GM12878 (cell line): ENCODE data around the gene CCN2. TPM values are rescaled to one million over a fixed set of nuclear protein-coding genes. Genes with fewer than 3 reads are reported as not detected.

ENCODE experiments used
- ATAC-seq: fragments of 200-7000 bp; cut with Tn5 transposase; 3 replicates; pipeline ENCODE4 v1.9.1; 2020; ENCODE audit warnings: mild to moderate bottlenecking, moderate library complexity
- BruUV-seq: library from RNA; stranded (reverse); fragments of 400-500 nt; replicated peaks from 2 replicates; lab custom pipeline; 2021; lab: Mats Ljungman, UMichigan
- CTCF ChIA-PET: fragments of 300-600 bp; sonication (Branson Sonifier 250); formaldehyde crosslinking; extraction: SDS; loops from one replicate; lab custom pipeline; 2021; ENCODE audit warnings: inconsistent platforms; lab: Yijun Ruan, JAX
- POLR2A ChIA-PET: fragments of 350-600 bp; formaldehyde crosslinking; extraction: SDS; loops from one replicate; lab custom pipeline; 2021; ENCODE audit warnings: inconsistent platforms; lab: Charles Lee
- RAD21 ChIA-PET: fragments of 300-600 bp; sonication (Branson Sonifier 250); formaldehyde crosslinking; loops from one replicate; lab custom pipeline; 2023; ENCODE audit warnings: antibody characterized with exemption; ENCODE audit not compliant: unreplicated experiment; lab: Charles Lee
- SMC1A ChIA-PET: fragments of 300-600 bp; sonication (Branson Sonifier 250); formaldehyde crosslinking; loops from one replicate; lab custom pipeline; 2023; ENCODE audit not compliant: unreplicated experiment, uncharacterized antibody; lab: Charles Lee
- DNase-seq: peaks from one replicate; pipeline ENCODE4 v3.0.0-alpha.2; 2011; ENCODE audit warnings: low read depth, low spot score
- FAIRE-seq: peaks from 3 replicates; lab custom pipeline; 2011; peaks lifted over from hg19 to GRCh38; lab: Jason Lieb, UNC
- H2AFZ ChIP-seq: 2 replicates; pipeline ENCODE4 v1.6.0; 2011; ENCODE audit warnings: low read depth, low read length, control low read depth; ENCODE audit not compliant: control insufficient read depth
- H3K27ac ChIP-seq: 2 replicates; pipeline ENCODE4 v1.5.1; 2011; ENCODE audit warnings: control low read depth; ENCODE audit not compliant: control insufficient read depth, insufficient read depth
- H3K27me3 ChIP-seq, 2 experiments: replicated peaks in 1 of 2; 2 replicates each; pipeline versions ENCODE4 v1.6.0 to v1.6.1; 2011; ENCODE audit warnings: low read length in 1 of 2; ENCODE audit not compliant: control insufficient read depth in 2 of 2, insufficient read depth in 2 of 2
- H3K36me3 ChIP-seq, 2 experiments: 2 replicates each; pipeline ENCODE4 v1.5.1; 2011; ENCODE audit warnings: low read length in 1 of 2; ENCODE audit not compliant: control insufficient read depth in 2 of 2, insufficient read depth in 2 of 2
- H3K4me1 ChIP-seq: 2 replicates; pipeline ENCODE4 v1.6.1; 2011; ENCODE audit warnings: mild to moderate bottlenecking, low read length, moderate library complexity, mixed read lengths; ENCODE audit not compliant: control insufficient read depth, insufficient read depth
- H3K4me2 ChIP-seq: 2 replicates; pipeline ENCODE4 v1.6.0; 2011; ENCODE audit warnings: control low read depth; ENCODE audit not compliant: control insufficient read depth, insufficient read depth
- H3K4me3 ChIP-seq: fragments of 200-600 bp; sonication (generic); 2 replicates; pipeline ENCODE4 v1.5.1; 2016
- H3K79me2 ChIP-seq: 2 replicates; pipeline ENCODE4 v1.6.0; 2011; ENCODE audit warnings: low read length; ENCODE audit not compliant: control insufficient read depth, insufficient read depth
- H3K9ac ChIP-seq: 2 replicates; pipeline ENCODE4 v1.8.0; 2011; ENCODE audit warnings: low read length, control low read depth, mixed read lengths; ENCODE audit not compliant: control insufficient read depth, insufficient read depth
- H3K9me3 ChIP-seq: replicated peaks from 3 replicates; pipeline ENCODE4 v1.5.1; 2011; ENCODE audit warnings: mild to moderate bottlenecking, low read length; ENCODE audit not compliant: control insufficient read depth, insufficient read depth
- H4K20me1 ChIP-seq: 2 replicates; pipeline ENCODE4 v1.6.0; 2011; ENCODE audit not compliant: control insufficient read depth, insufficient read depth
- CTCF ChIP-seq, 3 experiments: IDR thresholded peaks in 2 of 3; conservative IDR thresholded peaks in 1 of 3; 2 replicates each; pipeline ENCODE4 v1.5.1; 2011; ENCODE audit warnings: low read depth in 3 of 3, low read length in 3 of 3, mild to moderate bottlenecking in 3 of 3, control low read depth in 2 of 3, moderate library complexity in 2 of 3, inconsistent platforms in 1 of 3, mixed read lengths in 1 of 3; ENCODE audit not compliant: control insufficient read depth in 2 of 3, insufficient read depth in 1 of 3; ENCODE audit errors: extremely low read depth in 1 of 3
- NFYB ChIP-seq: IDR thresholded peaks from 2 replicates; pipeline ENCODE4 v1.6.1; 2011; ENCODE audit warnings: low read depth, mild to moderate bottlenecking, low read length, improper control_type of control experiment, moderate library complexity; ENCODE audit not compliant: insufficient read depth
- RAD21 ChIP-seq: IDR thresholded peaks from 2 replicates; pipeline ENCODE4 v1.6.1; 2011; ENCODE audit warnings: mild to moderate bottlenecking, low read depth, low read length, moderate library complexity; ENCODE audit not compliant: insufficient read depth
- RBBP5 ChIP-seq: fragments of 200-600 bp; sonication (generic); conservative IDR thresholded peaks from 2 replicates; pipeline ENCODE4 v1.6.1; 2016
- TCF3 ChIP-seq: IDR thresholded peaks from 2 replicates; pipeline ENCODE4 v1.6.1; 2012; ENCODE audit warnings: low read depth, mild to moderate bottlenecking, low read length, borderline replicate concordance; ENCODE audit not compliant: insufficient read depth
- ZBTB40 ChIP-seq: fragments of 450-650 bp; IDR thresholded peaks from 2 replicates; pipeline ENCODE4 v1.6.1; 2016; ENCODE audit warnings: mild to moderate bottlenecking, moderate library complexity, borderline replicate concordance
- ZNF592 ChIP-seq: fragments of 450-650 bp; IDR thresholded peaks from 2 replicates; pipeline ENCODE4 v1.6.1; 2017; ENCODE audit warnings: mild to moderate bottlenecking, moderate library complexity
- WGBS: methylation state at CpG from one replicate; pipeline ENCODE4 v1.1.6; 2016; ENCODE audit warnings: low lambda C conversion rate; ENCODE audit not compliant: insufficient replicate concordance, insufficient coverage; ENCODE audit errors: missing lambda C conversion rate; 5-methylcytosine and 5-hydroxymethylcytosine counted together
- in situ Hi-C: fragments of 300-500 bp; cut with MboI; formaldehyde crosslinking; loops from 9 replicates; pipeline ENCODE4 v1.14.3; 2018; ENCODE audit warnings: mixed read lengths
- intact Hi-C: fragments of 100-400 bp; cut with micrococcal nuclease; formaldehyde crosslinking; loops from one replicate; pipeline ENCODE4 v1.14.2; 2022; ENCODE audit not compliant: unreplicated experiment
- polyA plus RNA-seq, 11 experiments: library from polyadenylated mRNA; depleted of rRNA in 4 of 11; unstranded in 6 of 11; stranded (reverse) in 5 of 11; fragments of >200 nt; fragmentation: Nextera tagmentation in 4 of 11; fragmentation: Illumina TruSeq in 1 of 11; extraction: Ambion mirVana in 4 of 11; extraction: Trizol in 1 of 11; gene quantifications; 1 replicate in 1 of 11; 2 replicates in 10 of 11; pipeline versions ENCODE4 v1.2.1 to v1.2.3, GENCODE V29; 2011 to 2016; ENCODE audit warnings: inconsistent platforms in 2 of 11, missing spikeins in 2 of 11, low read depth in 1 of 11
- total RNA-seq, 4 experiments: library from RNA; depleted of rRNA in 3 of 4; stranded (reverse); fragments of >200 nt in 3 of 4; fragmentation: Illumina TruSeq in 1 of 4; extraction: Trizol in 1 of 4; gene quantifications; 2 replicates each; pipeline versions ENCODE4 v1.2.1 to v1.2.3, GENCODE V29; 2013 to 2021

CCN2 gene
- total and polyA plus RNA-seq, 10 of the 15 experiments (the other 5 are each of a cell fraction or from before 2014, with no cell fraction given) = 0.26 to 0.62 (median 0.44) TPM; not detected in 7

DNA sequence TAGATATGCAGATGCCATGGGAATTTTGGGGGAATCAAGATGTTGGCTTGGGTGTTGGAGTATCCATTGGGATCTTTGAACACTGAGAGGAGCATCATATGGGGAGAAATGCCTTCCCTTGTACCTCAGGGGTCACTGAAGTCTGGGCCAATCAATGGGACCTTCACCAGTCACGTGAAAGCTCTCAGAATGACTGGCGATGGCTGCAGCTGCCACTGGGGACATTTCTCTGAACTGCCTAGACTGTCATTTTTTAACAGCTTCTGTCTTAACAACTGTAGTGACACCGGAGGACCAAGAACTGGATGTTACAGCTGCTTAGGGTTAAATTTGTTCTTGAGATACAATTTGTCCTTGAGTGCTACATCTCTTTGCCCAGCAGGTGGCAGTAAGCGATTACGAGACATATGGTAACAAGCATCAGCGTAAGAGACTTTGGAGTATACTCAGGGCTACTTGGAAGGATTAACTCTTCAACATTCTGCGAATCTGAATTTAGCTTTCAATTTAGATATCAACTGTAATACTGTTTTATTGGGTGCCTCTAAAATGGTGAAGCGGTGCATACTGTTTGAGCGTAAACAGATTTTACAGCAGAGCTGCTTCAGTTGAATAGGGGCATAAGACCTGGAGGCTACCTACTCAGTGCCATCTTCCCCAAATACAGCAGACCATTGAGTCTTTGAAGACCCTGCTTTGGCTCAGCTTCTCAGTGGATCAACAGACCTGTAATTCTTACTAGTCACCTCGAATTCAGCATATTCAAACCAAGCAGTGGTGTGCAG, 36.0 kb downstream of the CCN2 start:
- ChIA-PET CTCF (interaction anchor here (0.6 to 2.8 kb wide), 16 partner anchors 8 to 386 kb away, joined by 3 to 34 read pairs (median 4); no protein-coding TSS in a partner anchor), POLR2A (no interaction called here), RAD21 (interaction anchor here (1.1 to 2.2 kb wide), 4 partner anchors 8 to 365 kb away, joined by 3 to 11 read pairs (median 4); no protein-coding TSS in a partner anchor), SMC1A (interaction anchor here (0.6 to 3.4 kb wide), 7 partner anchors 13 to 540 kb away, joined by 3 to 14 read pairs (median 4); no protein-coding TSS in a partner anchor)
- no peaks in the 10 kb centered on the region for H3K79me2 ChIP-seq
- BruUV-seq = no TSS peak
- no peaks in the 10 kb centered on the region for H3K36me3 ChIP-seq
- no peak overlapping the region for H3K4me3 ChIP-seq
- H3K9ac ChIP-seq = no peak overlapping the region
- in situ Hi-C loops (loop anchor here (5.0 to 10.0 kb wide), 3 partner anchors 220 to 567 kb away; no protein-coding TSS in a partner anchor), intact Hi-C loops (loop anchor here (2.0 to 10.0 kb wide), 3 partner anchors 247 to 570 kb away; no protein-coding TSS in a partner anchor)
- no peaks in the 10 kb centered on the region; the same call in 2 of the 3 replicates for H3K9me3 ChIP-seq
- peaks cover 0 to 3% of the 10 kb centered on the region in 2 experiments; a peak in 1 of 4 replicates for H3K27me3 ChIP-seq
- peak; percentile 24 for DNase-seq
- no peaks in the 10 kb centered on the region for H4K20me1 ChIP-seq
- H3K4me1 ChIP-seq = no peaks in the 10 kb centered on the region
- peak; percentile 44 for FAIRE-seq
- peak; percentile 84 for ATAC-seq
- no peak overlapping the region for H2AFZ ChIP-seq
- 10% methylated on average over 10 of the region's 10 CpGs for WGBS
- no peak overlapping the region for H3K27ac ChIP-seq
- H3K4me2 ChIP-seq = no peak overlapping the region
- TF ChIP-seq RAD21 (peak; percentile 75), CTCF (IDR thresholded peaks at IDR 0.05 in 2 of 3, conservative IDR thresholded peaks at IDR 0.05 in 1 of 3; ENCODE audit: control insufficient read depth in 2 of 3, extremely low read depth in 1 of 3, insufficient read depth in 1 of 3, low read depth in 3 of 3, low read length in 3 of 3) (peak; percentile 64 to 78 (median 71)), ZBTB40 (no peak), TCF3 (no peak), ZNF592 (no peak), RBBP5 (no peak), NFYB (no peak)
